Measurements from ENCODE around the gene TET3.

The TET3 gene

GRCh38 chr2:73990531-73990930 lies 5.8 kb downstream of the TET3 start:
- DNase-seq (ENCODE audit: extremely low read depth, insufficient read length), result no peak
- Histone ChIP-seq H3K27me3 (replicated peaks; ENCODE audit: control insufficient read depth, insufficient read depth, low read length) (no peaks in the 10 kb centered on the region), H3K4me3 (replicated peaks; ENCODE audit: low read depth, low read length) (no peak overlapping the region), H3K36me3 (ENCODE audit: control insufficient read depth, insufficient read depth, low read length) (peaks cover 8% of the 10 kb centered on the region)
- TF ChIP-seq CTCF (IDR thresholded peaks at IDR 0.05; ENCODE audit: insufficient read depth, low read length, poor library complexity, severe bottlenecking), result no peak

DNA sequence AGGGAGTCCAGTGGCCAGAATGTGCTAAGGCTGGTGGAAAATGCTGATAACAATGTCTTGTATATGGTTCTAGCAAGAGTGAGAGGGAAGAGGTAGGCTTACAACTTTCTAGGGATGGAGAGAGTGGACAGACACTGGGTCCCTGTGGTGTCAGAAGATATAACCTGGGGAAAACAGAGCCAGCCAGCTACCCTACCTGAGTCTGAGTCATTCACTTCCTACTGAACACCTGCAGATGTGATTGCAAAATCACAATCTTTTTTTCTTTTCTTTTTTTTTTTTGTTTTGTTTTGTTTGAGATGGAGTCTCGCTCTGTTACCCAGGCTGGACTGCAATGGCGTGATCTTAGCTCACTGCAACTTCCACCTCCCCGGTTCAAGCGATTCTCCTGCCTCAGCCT lies 7.3 kb downstream of the TET3 start:
- Histone ChIP-seq H3K4me3 (replicated peaks; ENCODE audit: low read depth, low read length) (no peak overlapping the region), H3K27me3 (replicated peaks; ENCODE audit: control insufficient read depth, insufficient read depth, low read length) (no peaks in the 10 kb centered on the region), H3K36me3 (ENCODE audit: control insufficient read depth, insufficient read depth, low read length) (peaks cover 7% of the 10 kb centered on the region)
- no peak for TF ChIP-seq CTCF (IDR thresholded peaks at IDR 0.05; ENCODE audit: insufficient read depth, low read length, poor library complexity, severe bottlenecking)
- no peak for DNase-seq (ENCODE audit: extremely low read depth, insufficient read length)

GRCh38 chr2:73993376-73993775 lies 8.7 kb downstream of the TET3 start:
- TF ChIP-seq CTCF (IDR thresholded peaks at IDR 0.05; ENCODE audit: insufficient read depth, low read length, poor library complexity, severe bottlenecking), result no peak
- peaks cover 9% of the 10 kb centered on the region for H3K36me3 ChIP-seq (ENCODE audit: control insufficient read depth, insufficient read depth, low read length)
- no peak overlapping the region for H3K4me3 ChIP-seq (replicated peaks; ENCODE audit: low read depth, low read length)
- H3K27me3 ChIP-seq (replicated peaks; ENCODE audit: control insufficient read depth, insufficient read depth, low read length), result no peaks in the 10 kb centered on the region
- no peak for DNase-seq (ENCODE audit: extremely low read depth, insufficient read length)

- DNase-seq (ENCODE audit: extremely low read depth, insufficient read length), result no peak
- Histone ChIP-seq H3K36me3 (ENCODE audit: control insufficient read depth, insufficient read depth, low read length) (peaks cover 10% of the 10 kb centered on the region), H3K27me3 (replicated peaks; ENCODE audit: control insufficient read depth, insufficient read depth, low read length) (no peaks in the 10 kb centered on the region)
Measured at GRCh38 chr2:73993778-73994177, 9.1 kb downstream of the TET3 start.

DNA sequence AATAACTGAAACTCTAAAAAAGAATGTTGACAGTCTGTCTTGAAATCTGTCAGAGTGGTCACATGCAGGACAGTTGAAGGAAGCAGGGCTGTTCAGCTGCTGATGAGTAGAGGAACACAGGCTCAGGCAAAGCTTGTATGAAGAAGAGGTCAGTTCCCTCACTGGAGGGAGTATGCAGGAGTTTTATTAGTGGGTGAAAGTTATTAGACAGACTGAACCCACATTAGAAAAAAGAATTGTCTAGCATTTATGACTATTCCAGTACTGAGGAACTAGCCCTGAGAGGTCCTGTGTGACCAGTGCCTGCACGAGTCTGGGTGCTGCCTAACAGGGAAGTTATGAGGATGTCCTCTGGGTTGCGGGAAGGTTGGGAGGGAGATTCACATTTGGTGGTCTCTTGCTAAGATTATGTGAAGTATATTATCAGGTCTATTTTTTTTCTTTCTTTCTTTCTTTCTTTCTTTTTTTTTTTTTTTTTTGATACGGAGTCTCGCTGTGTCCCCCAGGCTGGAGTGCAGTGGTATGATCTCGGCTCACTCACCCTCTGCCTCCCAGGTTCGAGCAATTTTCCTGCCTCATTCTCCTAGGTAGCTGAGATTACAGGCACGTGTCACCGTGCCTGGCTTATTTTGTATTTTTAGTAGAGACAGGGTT lies 9.6 kb downstream of the TET3 start:
- Histone ChIP-seq H3K4me3 (replicated peaks; ENCODE audit: low read depth, low read length) (no peak overlapping the region), H3K27me3 (replicated peaks; ENCODE audit: control insufficient read depth, insufficient read depth, low read length) (no peaks in the 10 kb centered on the region), H3K36me3 (ENCODE audit: control insufficient read depth, insufficient read depth, low read length) (peaks cover 13% of the 10 kb centered on the region)
- TF ChIP-seq CTCF (IDR thresholded peaks at IDR 0.05; ENCODE audit: insufficient read depth, low read length, poor library complexity, severe bottlenecking), result no peak
- DNase-seq (ENCODE audit: extremely low read depth, insufficient read length), result no peak

More at GRCh38 chr2:73993778-73994177, 9.1 kb downstream of the TET3 start:
- H3K4me3 ChIP-seq (replicated peaks; ENCODE audit: low read depth, low read length), result no peak overlapping the region
- TF ChIP-seq CTCF (IDR thresholded peaks at IDR 0.05; ENCODE audit: insufficient read depth, low read length, poor library complexity, severe bottlenecking), result no peak

DNA sequence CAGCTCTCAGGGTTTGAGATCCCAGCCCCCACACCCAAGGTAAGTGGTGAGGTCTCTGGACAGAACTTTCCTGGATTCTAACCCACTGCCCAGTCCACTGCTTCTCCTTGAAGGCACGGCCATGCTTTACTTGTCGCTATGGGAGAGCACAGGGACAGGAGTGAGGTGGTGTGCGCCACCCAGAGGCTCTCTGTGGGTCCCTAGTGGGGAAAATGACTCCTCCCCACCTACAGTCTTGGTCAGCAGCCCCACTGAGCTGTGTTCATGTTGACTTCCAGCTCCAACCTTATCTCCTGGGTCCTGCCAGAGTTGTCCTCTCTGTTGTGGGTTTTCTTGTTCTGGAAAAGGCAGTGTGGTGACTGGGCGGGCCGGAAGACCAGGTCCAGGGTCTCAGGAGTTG lies 11.1 kb downstream of the TET3 start:
- peaks cover 13% of the 10 kb centered on the region for H3K36me3 ChIP-seq (ENCODE audit: control insufficient read depth, insufficient read depth, low read length)
- H3K27me3 ChIP-seq (replicated peaks; ENCODE audit: control insufficient read depth, insufficient read depth, low read length), result no peaks in the 10 kb centered on the region
- TF ChIP-seq CTCF (IDR thresholded peaks at IDR 0.05; ENCODE audit: insufficient read depth, low read length, poor library complexity, severe bottlenecking), result peak; percentile 26
- no peak for DNase-seq (ENCODE audit: extremely low read depth, insufficient read length)
- H3K4me3 ChIP-seq (replicated peaks; ENCODE audit: low read depth, low read length), result no peak overlapping the region

All from GM06990 (cell line).